Measurements from ENCODE around the gene SHB.

GRCh38 chr9:38018241-38018957 is 50.6 kb downstream of the SHB start:
- TF ChIP-seq CTCF (IDR thresholded peaks at IDR 0.05) (no peak), POLR2A (IDR thresholded peaks at IDR 0.05) (no peak)
